K562 (cell line): ENCODE measurements around the gene CNPY2.

Experiments
- CEBPB ChIP-seq: fragments of 450-650 bp; IDR thresholded peaks from 2 replicates; pipeline ENCODE4 v1.6.1; 2016; ENCODE audit warnings: missing genetic modification characterization, missing compliant biosample characterization
- CTCF ChIP-seq, 3 experiments: IDR thresholded peaks in 2 of 3; conservative IDR thresholded peaks in 1 of 3; 2 replicates each; pipeline ENCODE4 v1.5.1; 2011 to 2012; ENCODE audit warnings: low read length in 3 of 3, mild to moderate bottlenecking in 3 of 3, control low read depth in 2 of 3, improper control_type of control experiment in 1 of 3, inconsistent platforms in 1 of 3, low read depth in 1 of 3, mixed read lengths in 1 of 3, moderate library complexity in 1 of 3; ENCODE audit not compliant: insufficient read depth in 2 of 3
- FOSL1 ChIP-seq: fragments of 200-800 bp; sonication (Bioruptor generic); conservative IDR thresholded peaks from 2 replicates; pipeline ENCODE4 v1.6.1; 2016; ENCODE audit warnings: missing genetic modification characterization, missing compliant biosample characterization
- POLR2AphosphoS2 ChIP-seq: IDR thresholded peaks from 2 replicates; pipeline ENCODE4 v1.6.1; 2012; ENCODE audit warnings: low read length, improper control_type of control experiment
- PRPF4 ChIP-seq: fragments of 200-400 bp; formaldehyde crosslinking; IDR thresholded peaks from one replicate; pipeline ENCODE4 v1.6.1; 2017; ENCODE audit warnings: low read length, low read depth, mild to moderate bottlenecking; ENCODE audit not compliant: insufficient read depth, poor library complexity, severe bottlenecking
- RBM22 ChIP-seq: fragments of 200-400 bp; formaldehyde crosslinking; IDR thresholded peaks from 2 replicates; pipeline ENCODE4 v1.6.1; 2018; ENCODE audit warnings: low read length, low read depth; ENCODE audit not compliant: poor library complexity, severe bottlenecking
- RFX5 ChIP-seq: IDR thresholded peaks from 2 replicates; pipeline ENCODE4 v1.6.1; 2011; ENCODE audit warnings: low read depth, mild to moderate bottlenecking, improper control_type of control experiment, low read length
- SRF ChIP-seq, 2 experiments: fragments of 250-450, 450-650 bp in 1 of 2; sonication (Bioruptor Pico) in 1 of 2; sonication (generic) in 1 of 2; formaldehyde crosslinking; IDR thresholded peaks; 2 replicates each; pipeline versions ENCODE4 v1.5.0 to v1.5.1; 2020 to 2022; ENCODE audit warnings: mild to moderate bottlenecking in 1 of 2, missing genetic modification reagents in 1 of 2
- TAF1 ChIP-seq: IDR thresholded peaks from 2 replicates; pipeline ENCODE4 v1.6.1; 2011; ENCODE audit warnings: mild to moderate bottlenecking, low read length, moderate library complexity; ENCODE audit not compliant: insufficient read depth, control insufficient read depth, severe bottlenecking; ENCODE audit errors: extremely low read depth

- TF ChIP-seq CTCF (IDR thresholded peaks at IDR 0.05 in 2 of 3, conservative IDR thresholded peaks at IDR 0.05 in 1 of 3; ENCODE audit: insufficient read depth in 2 of 3, low read depth in 1 of 3, low read length in 3 of 3): peak; percentile 64 to 79 (median 64)
- no peak for TF ChIP-seq CEBPB (tag)
- no peak for TF ChIP-seq PRPF4
- peak; percentile 64 for TF ChIP-seq RBM22
- no peak for TF ChIP-seq POLR2AphosphoS2
- TF ChIP-seq TAF1: peak; percentile 50
- TF ChIP-seq FOSL1 (tag): no peak
- TF ChIP-seq SRF (CRISPR knock-in tag; IDR thresholded peaks at IDR 0.05): no peak
- 0 out of 2 replicates have a peak, but pooled peaks have one; percentile 44 for TF ChIP-seq RFX5
Observed at GRCh38 chr12:56266693-56267442, 48.9 kb downstream of the CNPY2 start, which contains the start of gene COQ10A.
